ENCODE results near the gene C17orf113.
"Not testable (repeated sequence)": the region's sequence is repeated elsewhere in the genome, so short reads cannot be mapped to it uniquely, and the experiment has no call there.

C17orf113 gene

GRCh38 chr17:42016941-42017865 is 33.2 kb downstream of the C17orf113 start, which contains the start of gene DNAJC7:
Gene DNAJC7, minus strand, starts transcription at chr17:42017439. Its CDS starts 23 bp downstream, at chr17:42017416.
- peak; percentile 75 to 76 for DNase-seq (ENCODE audit: low read depth in 2 of 2)

GRCh38 chr17:42016411-42016831 is 34.0 kb downstream of the C17orf113 start:
- no peak for DNase-seq (ENCODE audit: low read depth in 2 of 2)

DNA sequence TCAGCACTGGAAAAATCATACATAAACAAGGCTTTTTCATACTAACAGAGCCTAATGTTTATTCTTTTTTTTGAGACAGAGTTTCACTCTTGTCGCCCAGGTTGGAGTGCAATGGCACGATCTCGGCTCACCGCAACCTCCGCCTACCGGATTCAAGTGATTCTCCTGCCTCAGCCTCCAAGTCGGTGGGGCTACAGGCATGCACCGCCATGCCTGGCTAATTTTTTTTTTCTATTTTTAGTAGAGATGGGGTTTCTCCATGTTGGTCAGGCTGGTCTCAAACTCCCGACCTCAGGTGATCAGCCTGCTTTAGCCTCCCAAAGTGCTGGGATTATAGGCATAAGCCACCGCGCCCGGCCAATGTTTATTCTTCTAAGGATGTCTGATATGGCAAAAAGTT is 36.7 kb downstream of the C17orf113 start:
- DNase-seq (ENCODE audit: low read depth in 2 of 2), result not testable (repeated sequence)

DNA sequence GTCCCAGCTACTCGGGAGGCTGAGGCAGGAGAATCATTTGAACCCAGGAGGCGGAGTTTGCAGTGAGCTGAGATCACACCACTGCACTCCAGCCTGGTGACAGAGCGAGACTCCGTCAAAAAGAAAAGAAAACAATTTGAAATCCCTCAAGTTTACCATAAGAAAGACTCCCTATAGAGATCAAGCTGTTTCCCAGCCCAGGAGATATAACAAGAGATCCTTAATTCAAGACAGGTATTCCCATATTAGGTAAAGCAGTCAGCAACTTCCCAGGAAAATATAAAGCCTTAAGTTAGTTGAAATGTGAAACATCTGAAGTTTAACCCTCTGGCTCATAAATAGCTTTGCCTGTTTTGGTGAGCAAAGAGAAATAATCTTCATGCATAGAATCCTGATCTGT is 38.0 kb downstream of the C17orf113 start:
- not testable (repeated sequence) for DNase-seq (ENCODE audit: low read depth in 2 of 2)

GRCh38 chr17:42010898-42011516 is 39.4 kb downstream of the C17orf113 start:
- DNase-seq (ENCODE audit: low read depth in 2 of 2), result no peak

GRCh38 chr17:42010266-42010680 is 40.1 kb downstream of the C17orf113 start:
- not testable (repeated sequence) for DNase-seq (ENCODE audit: low read depth in 2 of 2)

DNA sequence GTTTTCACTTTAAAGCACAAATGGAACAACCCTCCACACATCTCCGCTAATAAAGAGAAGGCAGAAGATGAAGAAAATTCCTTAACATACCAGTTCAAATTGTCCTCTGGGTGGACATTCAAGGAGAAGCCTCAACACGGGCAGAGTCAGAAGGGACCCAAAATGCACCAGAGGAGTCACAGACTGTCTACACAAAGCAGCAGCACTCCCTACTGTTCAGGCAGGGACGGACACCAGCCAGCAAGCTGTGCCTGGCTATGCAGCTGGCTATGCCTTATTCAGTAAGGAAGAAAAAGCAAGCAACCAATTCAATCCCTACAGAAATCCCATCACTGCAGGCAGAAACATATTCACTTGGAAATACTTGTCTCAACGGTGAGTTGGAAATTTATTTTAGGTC is 41.2 kb downstream of the C17orf113 start:
- DNase-seq (ENCODE audit: low read depth in 2 of 2), result no peak

DNA sequence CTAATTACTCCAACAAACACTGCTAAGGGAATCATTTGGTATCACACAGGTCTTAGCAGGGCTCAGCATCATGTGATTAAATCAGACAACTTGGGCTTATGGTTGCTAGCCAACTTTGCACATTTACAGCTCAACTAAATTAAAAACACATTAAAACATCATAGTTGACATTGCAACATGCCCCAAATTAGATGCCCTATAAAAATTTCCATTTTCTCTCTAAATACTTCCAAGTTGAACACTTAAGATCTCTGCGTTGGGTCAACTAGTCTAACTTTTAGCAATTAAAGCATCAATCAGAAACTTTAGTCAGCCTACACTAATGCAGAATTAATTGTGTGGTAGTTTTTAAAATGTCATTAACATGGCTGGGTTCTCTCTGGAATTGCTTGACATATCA is 45.2 kb downstream of the C17orf113 start:
- no peak for DNase-seq (ENCODE audit: low read depth in 2 of 2)

DNA sequence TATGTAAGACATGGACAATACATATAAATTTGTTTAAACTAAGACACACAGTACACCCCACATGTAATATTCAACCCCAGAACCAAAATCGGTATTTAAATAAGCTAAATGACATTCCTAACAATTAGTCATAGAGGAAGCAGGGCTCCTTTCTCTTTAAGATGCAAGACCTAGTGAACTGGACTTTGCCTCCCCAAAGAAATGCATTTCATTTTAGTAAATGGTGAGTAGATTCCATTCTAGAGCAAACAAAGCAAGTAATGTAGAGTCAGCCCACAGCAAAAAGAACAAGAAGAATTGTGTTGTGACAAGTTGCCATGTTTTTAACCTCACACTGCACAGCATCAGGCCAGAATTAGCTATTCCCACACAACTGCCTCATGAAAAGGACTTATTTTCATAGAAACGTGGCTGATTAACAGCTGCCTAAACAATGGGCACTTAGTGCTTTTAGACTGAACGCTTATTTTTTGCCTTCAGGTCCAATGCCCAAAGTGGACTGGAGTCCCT is 47.6 kb downstream of the C17orf113 start:
- no peak for DNase-seq (ENCODE audit: low read depth in 2 of 2)

DNA sequence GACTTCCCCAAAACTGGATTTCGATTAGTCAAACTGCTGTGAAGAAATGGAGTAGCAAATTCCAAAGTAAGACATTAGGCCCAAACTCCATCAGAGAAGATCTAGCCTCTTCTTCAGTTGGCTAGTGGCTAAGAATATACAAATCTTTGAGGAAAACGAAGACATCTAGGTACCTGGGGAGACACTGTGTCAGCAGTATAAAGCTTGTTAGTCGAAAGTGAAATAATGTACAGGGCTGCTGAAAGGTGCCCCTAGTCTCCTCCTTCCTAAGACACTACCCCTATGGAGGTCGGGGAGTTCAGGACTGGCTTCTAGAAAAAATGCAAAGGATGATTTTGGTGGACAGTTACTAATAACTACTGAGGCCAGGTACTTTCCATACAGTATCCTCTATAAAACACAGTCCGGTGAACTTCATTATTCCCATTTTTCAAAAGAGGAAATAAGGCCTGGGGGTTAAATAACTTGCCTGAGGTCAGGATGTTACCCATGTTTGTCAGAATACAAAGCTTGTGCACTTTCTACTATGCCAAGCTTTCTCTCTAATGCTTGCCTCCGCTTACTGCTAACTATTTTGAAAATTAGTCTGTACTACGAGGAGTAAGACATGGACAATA is 48.1 kb downstream of the C17orf113 start:
- no peak for DNase-seq (ENCODE audit: low read depth in 2 of 2)

DNA sequence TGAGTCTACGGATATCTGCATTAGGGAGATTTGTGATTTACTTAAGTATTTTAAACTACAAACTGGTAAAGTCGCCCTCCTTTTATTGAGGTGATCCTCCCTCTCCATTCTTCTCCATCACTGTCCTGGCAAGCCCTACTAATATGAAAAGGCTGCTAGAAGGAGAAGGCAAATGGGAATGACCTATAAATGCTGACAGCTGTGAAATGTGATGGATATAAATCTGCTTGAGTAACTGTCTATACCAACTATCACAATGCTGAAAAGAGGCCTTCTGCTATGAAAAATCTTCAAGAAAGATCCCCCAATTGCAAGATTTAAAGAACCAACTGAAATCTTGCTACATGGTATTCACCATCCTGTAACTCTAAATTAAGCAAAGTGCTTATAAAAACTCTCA is 48.7 kb downstream of the C17orf113 start:
- DNase-seq (ENCODE audit: low read depth in 2 of 2), result no peak

- no peak for DNase-seq (ENCODE audit: low read depth in 2 of 2)
Observed at GRCh38 chr17:42000413-42001133, 49.8 kb downstream of the C17orf113 start.

- no peak for DNase-seq (ENCODE audit: low read depth in 2 of 2)
Observed at GRCh38 chr17:41998497-41998896, 51.9 kb downstream of the C17orf113 start.

GRCh38 chr17:41996855-41997164 is 53.6 kb downstream of the C17orf113 start:
- DNase-seq (ENCODE audit: low read depth in 2 of 2), result no peak

DNA sequence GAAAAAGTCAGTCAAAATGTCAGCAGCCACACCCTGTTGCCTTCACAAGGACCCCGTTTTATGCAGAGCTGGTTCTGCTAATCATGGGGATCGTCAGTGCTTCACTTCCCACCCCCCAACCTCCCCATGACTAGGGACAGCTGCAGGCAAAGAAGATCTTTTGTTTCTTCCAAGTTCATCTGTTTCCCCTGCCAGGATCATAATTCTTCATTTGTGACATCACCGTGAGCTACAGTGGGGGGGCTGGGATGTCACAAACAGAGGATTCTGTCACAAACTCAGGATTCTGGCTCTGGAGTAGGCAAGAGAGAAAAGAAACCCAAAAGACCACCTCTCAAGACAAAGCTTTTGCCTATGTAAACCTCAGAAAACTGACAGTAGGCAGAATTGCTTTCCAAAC is 57.8 kb downstream of the C17orf113 start:
- no peak for DNase-seq (ENCODE audit: low read depth in 2 of 2)

GRCh38 chr17:41989702-41990419 is 60.5 kb downstream of the C17orf113 start:
- DNase-seq (ENCODE audit: low read depth in 2 of 2), result no peak

DNA sequence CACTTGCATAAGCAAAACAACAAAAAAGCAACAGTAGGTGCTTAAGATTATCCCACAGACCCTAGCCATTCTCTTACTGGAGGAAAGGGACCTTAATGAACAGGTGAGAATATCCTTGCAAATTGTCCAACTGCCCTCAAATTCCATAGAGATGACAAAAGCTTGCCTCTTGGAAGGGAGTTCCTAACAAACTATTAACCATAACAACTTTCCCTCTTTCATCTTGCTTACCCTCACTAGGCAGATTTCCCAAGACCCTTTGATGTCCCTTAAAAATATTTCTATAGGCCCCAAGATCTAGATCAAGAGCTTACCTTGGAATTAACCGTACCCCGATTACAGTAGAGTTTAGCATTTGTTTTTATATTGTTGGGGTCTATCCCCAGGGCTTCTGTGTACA is 62.0 kb downstream of the C17orf113 start:
- no peak for DNase-seq (ENCODE audit: low read depth in 2 of 2)
